Activated naive CD4-positive, alpha-beta T cell treated with anti-CD3 and anti-CD28 coated beads, Interleukin-2, amount 10 ng/mL, durations not matched to agents 7 days and 5 days (primary cell): ENCODE data around the gene FOXP1.

ENCODE experiments used
- CTCF ChIA-PET: fragments of 350-600 bp; sonication (Branson Sonifier 250); formaldehyde crosslinking; loops from one replicate; lab custom pipeline; 2021; ENCODE audit warnings: antibody characterized with exemption; lab: Charles Lee
- DNase-seq: peaks from one replicate; pipeline ENCODE4 v3.0.0-alpha.2; 2020
- H3K27ac Mint-ChIP-seq: one replicate; pipeline ENCODE4 v1.8.0; 2021; ENCODE audit warnings: mild to moderate bottlenecking, moderate library complexity, mixed read lengths
- H3K27me3 Mint-ChIP-seq: one replicate; pipeline ENCODE4 v1.8.0; 2021; ENCODE audit warnings: mild to moderate bottlenecking, mixed read lengths
- H3K36me3 Mint-ChIP-seq: one replicate; pipeline ENCODE4 v1.8.0; 2021; ENCODE audit warnings: mixed read lengths
- H3K4me1 Mint-ChIP-seq: one replicate; pipeline ENCODE4 v1.8.0; 2021; ENCODE audit warnings: mixed read lengths
- H3K4me3 Mint-ChIP-seq: one replicate; pipeline ENCODE4 v1.8.0; 2021; ENCODE audit warnings: mild to moderate bottlenecking, moderate library complexity, mixed read lengths
- H3K9me3 Mint-ChIP-seq: one replicate; pipeline ENCODE4 v1.8.0; 2021; ENCODE audit warnings: mixed read lengths

Gene FOXP1

GRCh38 chr3:71510510-71510909, 73.0 kb downstream of the FOXP1 start:
- no peak overlapping the region for H3K4me3 Mint-ChIP-seq
- peaks cover 6% of the 10 kb centered on the region for H3K36me3 Mint-ChIP-seq
- CTCF ChIA-PET, result interaction anchor here (1.9 to 3.1 kb wide), 2 partner anchors 14 to 94 kb away, joined by 6 to 12 read pairs; no protein-coding TSS in a partner anchor
- peaks cover 5% of the 10 kb centered on the region for H3K27me3 Mint-ChIP-seq
- no peak for DNase-seq
- H3K9me3 Mint-ChIP-seq, result no peaks in the 10 kb centered on the region
- no peak overlapping the region for H3K27ac Mint-ChIP-seq
- peaks cover 17% of the 10 kb centered on the region for H3K4me1 Mint-ChIP-seq

DNA sequence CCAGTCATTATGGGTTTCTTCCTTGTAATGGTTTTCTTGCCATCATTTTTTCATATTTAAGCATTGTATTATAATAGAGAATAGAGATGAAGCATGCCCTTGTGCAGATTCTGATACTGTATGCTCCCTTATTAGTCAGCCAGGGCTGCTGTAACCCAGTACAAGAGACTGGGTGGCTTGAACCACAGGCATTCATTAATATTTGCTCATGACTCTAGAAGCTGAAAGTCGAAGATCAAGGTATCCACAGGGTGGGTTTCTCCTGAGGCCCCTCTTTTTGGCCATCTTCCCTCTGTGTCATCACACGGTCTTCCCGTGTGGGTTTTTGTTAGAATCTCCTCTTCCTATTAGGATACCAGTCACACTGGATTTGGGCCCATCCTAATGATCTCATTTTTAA, 74.5 kb downstream of the FOXP1 start:
- Mint-ChIP-seq H3K27me3 (peaks cover 9% of the 10 kb centered on the region), H3K36me3 (peaks cover 6% of the 10 kb centered on the region), H3K4me1 (peaks cover 19% of the 10 kb centered on the region), H3K4me3 (no peak overlapping the region), H3K27ac (no peak overlapping the region), H3K9me3 (no peaks in the 10 kb centered on the region)
- DNase-seq, result no peak
- CTCF ChIA-PET, result interaction anchor here (3.1 kb wide), 1 partner anchor 12 kb away, joined by 12 read pairs; no protein-coding TSS in a partner anchor

DNA sequence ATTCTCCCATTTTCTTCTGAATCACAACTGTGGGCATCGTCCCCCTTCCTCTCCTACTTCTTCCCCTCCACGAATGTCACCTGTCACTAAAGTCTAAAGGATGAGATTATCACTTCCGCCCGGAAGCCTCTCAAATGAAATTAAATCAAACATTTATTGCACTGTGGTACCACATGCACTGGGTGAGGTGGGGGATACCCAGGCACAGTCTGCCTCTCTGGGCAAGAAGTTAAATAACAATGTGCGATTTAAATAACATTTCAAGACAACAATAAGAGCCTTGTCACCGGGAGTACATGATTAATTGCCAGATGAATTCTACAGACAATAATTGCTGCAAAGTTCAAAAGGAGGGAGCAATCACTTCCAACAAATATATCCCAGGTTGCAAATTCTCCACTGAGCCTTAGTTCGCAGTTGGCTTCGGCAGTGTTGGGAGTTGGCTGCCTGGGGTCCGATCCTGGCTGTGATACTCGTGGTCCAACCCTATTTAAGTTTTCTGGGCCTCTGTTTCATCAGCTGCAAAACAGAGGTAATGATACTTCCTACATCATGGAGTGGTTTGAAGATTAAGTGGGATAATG, 77.7 kb downstream of the FOXP1 start:
- H3K36me3 Mint-ChIP-seq, result peaks cover 6% of the 10 kb centered on the region
- H3K4me1 Mint-ChIP-seq, result peaks cover 15% of the 10 kb centered on the region
- H3K4me3 Mint-ChIP-seq, result no peak overlapping the region
- H3K27me3 Mint-ChIP-seq, result peaks cover 9% of the 10 kb centered on the region
- H3K27ac Mint-ChIP-seq, result no peak overlapping the region
- DNase-seq, result no peak
- CTCF ChIA-PET, result no interaction called here
- no peaks in the 10 kb centered on the region for H3K9me3 Mint-ChIP-seq

GRCh38 chr3:71504250-71505036, 79.1 kb downstream of the FOXP1 start:
- H3K4me1 Mint-ChIP-seq, result peaks cover 14% of the 10 kb centered on the region
- H3K4me3 Mint-ChIP-seq, result no peak overlapping the region

DNA sequence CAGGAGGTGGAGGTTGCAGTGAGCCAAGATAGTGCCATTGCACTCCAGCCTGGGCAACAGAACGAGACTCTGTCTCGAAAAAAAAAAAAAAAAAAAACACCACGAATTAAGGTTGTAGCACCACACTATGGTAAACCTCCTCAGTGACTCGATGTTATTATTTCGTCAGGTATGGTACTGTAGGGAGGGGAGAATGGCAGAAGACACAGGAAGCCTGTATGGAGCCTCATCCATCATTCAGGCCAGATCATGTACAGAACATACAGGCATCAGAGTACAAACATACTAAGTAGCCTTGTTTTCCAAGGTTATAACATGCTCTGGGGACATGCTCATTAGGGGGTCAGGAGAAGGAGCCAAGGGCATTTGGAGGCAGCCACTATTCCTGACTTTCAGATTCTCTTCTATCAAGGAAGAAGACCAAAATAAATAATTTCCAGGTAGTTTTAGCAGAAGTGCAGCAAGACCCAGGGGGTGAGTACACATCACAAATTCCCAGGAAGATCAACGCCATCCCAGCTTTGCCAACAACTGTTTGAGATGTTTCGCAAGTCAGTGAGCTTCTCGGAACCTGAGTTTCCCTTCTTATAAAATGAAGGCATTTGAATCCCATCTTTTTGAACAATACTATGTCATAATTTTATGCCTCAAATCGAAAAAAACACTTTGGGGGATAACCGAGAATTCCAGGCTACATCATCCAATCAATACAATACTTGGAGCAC, 79.8 kb downstream of the FOXP1 start:
- DNase-seq, result no peak
- H3K4me3 Mint-ChIP-seq, result no peak overlapping the region

More at GRCh38 chr3:71504250-71505036, 79.1 kb downstream of the FOXP1 start:
- no peak overlapping the region for H3K27ac Mint-ChIP-seq
- H3K9me3 Mint-ChIP-seq, result no peaks in the 10 kb centered on the region
- peaks cover 9% of the 10 kb centered on the region for H3K27me3 Mint-ChIP-seq
- CTCF ChIA-PET, result interaction anchor here (1.0 kb wide), 1 partner anchor 7 kb away, joined by 3 read pairs; no protein-coding TSS in a partner anchor
- H3K36me3 Mint-ChIP-seq, result peaks cover 4% of the 10 kb centered on the region
- DNase-seq, result no peak

GRCh38 chr3:71502066-71502625, 81.4 kb downstream of the FOXP1 start:
- Mint-ChIP-seq H3K27ac (no peak overlapping the region), H3K9me3 (no peaks in the 10 kb centered on the region), H3K36me3 (peaks cover 4% of the 10 kb centered on the region), H3K27me3 (peaks cover 9% of the 10 kb centered on the region), H3K4me3 (no peak overlapping the region), H3K4me1 (peaks cover 22% of the 10 kb centered on the region)
- DNase-seq, result no peak
- CTCF ChIA-PET, result no interaction called here

More for the DNA sequence above, 79.8 kb downstream of the FOXP1 start:
- no peak overlapping the region for H3K27ac Mint-ChIP-seq
- CTCF ChIA-PET, result interaction anchor here (0.6 to 1.0 kb wide), 2 partner anchors 8 to 1793 kb away, joined by 3 read pairs; no protein-coding TSS in a partner anchor
- H3K27me3 Mint-ChIP-seq, result peaks cover 9% of the 10 kb centered on the region
- peaks cover 16% of the 10 kb centered on the region for H3K4me1 Mint-ChIP-seq
- H3K36me3 Mint-ChIP-seq, result peaks cover 4% of the 10 kb centered on the region
- H3K9me3 Mint-ChIP-seq, result no peaks in the 10 kb centered on the region

DNA sequence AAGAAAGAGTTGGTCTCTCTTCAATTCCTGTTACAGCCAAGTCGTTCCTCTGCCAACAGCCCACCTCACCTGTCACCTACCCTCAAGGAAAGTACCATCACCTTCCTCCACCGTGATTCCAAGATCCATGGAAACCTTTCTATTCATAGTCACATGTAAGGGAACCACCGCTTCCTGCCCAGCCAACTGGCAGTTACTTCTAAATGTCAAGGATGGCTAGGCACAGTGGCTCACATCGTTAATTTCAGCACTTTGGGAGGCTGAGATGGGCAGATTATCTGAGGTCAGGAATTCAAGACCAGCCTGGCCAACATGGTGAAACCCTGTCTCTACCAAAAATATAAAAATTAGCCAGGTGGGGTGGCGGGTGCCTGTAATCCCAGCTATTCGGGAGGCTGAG, 82.8 kb downstream of the FOXP1 start:
- Mint-ChIP-seq H3K27me3 (peaks cover 4% of the 10 kb centered on the region), H3K9me3 (no peaks in the 10 kb centered on the region), H3K36me3 (peaks cover 3% of the 10 kb centered on the region), H3K4me1 (peaks cover 37% of the 10 kb centered on the region), H3K4me3 (no peak overlapping the region), H3K27ac (no peak overlapping the region)
- no peak for DNase-seq
- CTCF ChIA-PET, result no interaction called here

DNA sequence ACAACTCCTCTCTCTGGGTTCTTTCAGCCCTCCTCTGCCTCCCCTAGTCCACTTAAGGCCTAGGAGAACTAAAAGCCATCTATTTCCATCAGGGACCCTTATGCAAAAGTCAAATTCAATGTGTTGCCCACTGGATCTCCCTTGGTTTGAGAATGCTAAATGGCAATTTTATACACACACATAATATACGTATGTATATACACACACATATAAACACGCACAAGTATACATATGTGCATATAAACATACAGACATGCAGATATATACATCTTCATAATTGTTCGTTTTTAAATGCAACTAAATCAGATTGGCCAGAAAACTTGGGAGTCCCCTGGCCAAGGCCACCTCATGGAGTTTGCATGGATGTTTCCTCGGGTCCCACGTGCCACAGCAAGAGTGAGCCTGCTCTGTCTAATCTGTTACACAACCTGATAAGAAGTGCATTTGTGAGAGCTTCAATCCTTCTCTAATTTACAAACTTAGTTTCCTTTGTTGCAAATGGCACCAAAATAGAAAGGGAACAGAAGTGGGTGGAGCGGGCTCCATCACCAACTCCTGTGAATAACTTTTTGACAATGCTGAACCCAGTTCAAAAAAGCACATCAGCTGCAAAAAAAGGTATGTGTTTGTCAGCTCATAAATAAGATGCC, 84.2 kb downstream of the FOXP1 start:
- Mint-ChIP-seq H3K4me1 (peaks cover 50% of the 10 kb centered on the region), H3K27ac (no peak overlapping the region), H3K36me3 (peaks cover 7% of the 10 kb centered on the region), H3K27me3 (peaks cover 1% of the 10 kb centered on the region), H3K9me3 (no peaks in the 10 kb centered on the region), H3K4me3 (no peak overlapping the region)
- DNase-seq, result no peak
- CTCF ChIA-PET, result no interaction called here

GRCh38 chr3:71498543-71498942, 85.0 kb downstream of the FOXP1 start:
- peaks cover 51% of the 10 kb centered on the region for H3K4me1 Mint-ChIP-seq
- no peak overlapping the region for H3K27ac Mint-ChIP-seq
- no peaks in the 10 kb centered on the region for H3K27me3 Mint-ChIP-seq
- H3K9me3 Mint-ChIP-seq, result no peaks in the 10 kb centered on the region
- no peak for DNase-seq
- H3K36me3 Mint-ChIP-seq, result peaks cover 8% of the 10 kb centered on the region
- H3K4me3 Mint-ChIP-seq, result no peak overlapping the region
- CTCF ChIA-PET, result interaction anchor here (0.8 to 3.5 kb wide), 2 partner anchors 10 to 13 kb away, joined by 5 to 12 read pairs; no protein-coding TSS in a partner anchor

DNA sequence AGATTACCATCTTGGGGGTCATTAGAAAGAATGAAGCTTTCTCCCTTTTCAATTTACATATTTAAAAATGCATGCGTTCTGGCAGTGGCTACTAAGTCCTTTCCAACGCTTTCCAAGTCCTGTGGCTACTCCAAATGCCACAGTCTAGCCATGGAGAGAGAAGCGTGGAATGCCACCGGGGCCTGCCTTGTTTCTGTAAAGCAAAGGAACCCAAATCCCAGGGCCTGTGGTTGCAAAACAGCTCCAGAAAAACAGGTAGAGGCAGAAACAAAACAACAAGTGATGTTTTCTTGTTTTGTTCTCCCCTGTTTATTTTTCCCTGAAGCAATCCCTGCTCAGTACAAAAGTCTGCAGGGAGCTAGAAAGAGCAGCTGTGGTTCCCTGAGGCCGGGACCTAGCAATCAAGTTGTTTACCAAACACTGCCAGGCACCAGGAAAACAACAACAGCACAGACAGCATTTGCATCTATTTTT, 85.5 kb downstream of the FOXP1 start:
- DNase-seq, result no peak
- H3K4me1 Mint-ChIP-seq, result peaks cover 57% of the 10 kb centered on the region
- H3K4me3 Mint-ChIP-seq, result no peak overlapping the region
- peaks cover 8% of the 10 kb centered on the region for H3K36me3 Mint-ChIP-seq
- H3K9me3 Mint-ChIP-seq, result no peaks in the 10 kb centered on the region
- no peak overlapping the region for H3K27ac Mint-ChIP-seq
- CTCF ChIA-PET, result interaction anchor here (0.8 to 3.5 kb wide), 2 partner anchors 11 to 14 kb away, joined by 5 to 12 read pairs; no protein-coding TSS in a partner anchor
- H3K27me3 Mint-ChIP-seq, result no peaks in the 10 kb centered on the region

- Mint-ChIP-seq H3K27me3 (no peaks in the 10 kb centered on the region), H3K36me3 (peaks cover 14% of the 10 kb centered on the region), H3K4me1 (peaks cover 62% of the 10 kb centered on the region), H3K4me3 (no peak overlapping the region), H3K27ac (no peak overlapping the region), H3K9me3 (peaks cover 3% of the 10 kb centered on the region)
- no peak for DNase-seq
- CTCF ChIA-PET, result interaction anchor here (0.8 to 3.5 kb wide), 2 partner anchors 12 to 14 kb away, joined by 5 to 12 read pairs; no protein-coding TSS in a partner anchor
These were observed 86.1 kb downstream of the FOXP1 start for GRCh38 chr3:71497367-71497897.

DNA sequence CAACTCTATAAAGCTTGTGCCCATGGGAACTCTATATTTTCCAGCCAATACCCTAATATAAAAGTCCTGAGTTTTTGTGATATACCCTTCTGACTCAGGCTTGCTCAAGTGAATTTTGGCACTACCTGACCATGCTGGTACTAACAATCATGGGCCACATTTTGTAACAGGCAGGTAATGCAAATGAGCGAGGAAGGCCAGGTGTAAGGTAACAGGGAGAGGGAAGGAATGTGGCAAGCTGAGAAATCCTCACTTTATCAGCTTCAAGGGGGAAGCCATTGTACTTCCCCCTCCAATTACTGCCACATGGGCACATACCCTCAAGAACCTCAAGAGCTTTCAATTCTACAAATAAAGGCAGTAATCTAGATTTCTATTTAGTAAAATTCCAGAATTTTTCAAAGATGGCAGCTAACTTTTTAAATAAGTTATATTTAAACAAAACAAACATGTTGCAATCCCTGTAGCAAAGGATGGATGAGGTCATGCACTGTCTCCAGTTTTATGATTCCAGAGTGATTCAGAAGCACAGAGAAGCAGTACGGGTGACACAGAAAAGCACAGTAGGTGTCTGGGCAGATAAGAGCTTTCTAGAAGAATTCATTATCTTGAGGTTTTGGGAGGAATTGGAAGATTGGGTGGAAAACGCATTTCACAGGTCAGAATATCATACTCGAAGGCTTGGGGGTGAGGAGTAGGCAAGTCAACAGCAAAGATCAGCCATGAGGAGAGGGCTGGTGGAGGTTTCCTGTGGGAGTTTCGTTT, 87.6 kb downstream of the FOXP1 start:
- H3K4me3 Mint-ChIP-seq, result peak overlapping the region; percentile 37
- CTCF ChIA-PET, result interaction anchor here (0.6 to 3.5 kb wide), 3 partner anchors 13 to 336 kb away, joined by 3 to 12 read pairs (median 5); no protein-coding TSS in a partner anchor
- H3K36me3 Mint-ChIP-seq, result peaks cover 26% of the 10 kb centered on the region
- peak; percentile 48 for DNase-seq
- peaks cover 11% of the 10 kb centered on the region for H3K9me3 Mint-ChIP-seq
- H3K27me3 Mint-ChIP-seq, result no peaks in the 10 kb centered on the region
- H3K4me1 Mint-ChIP-seq, result peaks cover 69% of the 10 kb centered on the region
- H3K27ac Mint-ChIP-seq, result peak overlapping the region; percentile 68
